ACC112 (cell line): ENCODE measurements around the gene NAPSA.
A peak's percentile ranks its signal among the peaks of the same experiment; 100 is the strongest.

Source experiments
- H2AFZ ChIP-seq: fragments of 200-600 bp; sonication (generic); one replicate; pipeline ENCODE4 v1.6.0; 2017; ENCODE audit warnings: antibody characterized with exemption, low read length; ENCODE audit not compliant: unreplicated experiment
- H3K27ac ChIP-seq: fragments of 200-600 bp; sonication (generic); 2 replicates; pipeline ENCODE4 v1.5.1; 2014; ENCODE audit warnings: low read depth, mild to moderate bottlenecking, antibody characterized with exemption, low read length, moderate library complexity
- H3K27me3 ChIP-seq: fragments of 200-600 bp; sonication (generic); 2 replicates; pipeline ENCODE4 v1.6.1; 2014; ENCODE audit warnings: mild to moderate bottlenecking, antibody characterized with exemption, low read length, moderate library complexity, mixed read lengths; ENCODE audit not compliant: insufficient read depth
- H3K36me3 ChIP-seq: fragments of 200-600 bp; sonication (generic); 2 replicates; pipeline ENCODE4 v1.6.1; 2016; ENCODE audit warnings: mild to moderate bottlenecking, antibody characterized with exemption, low read length, moderate library complexity, mixed read lengths; ENCODE audit not compliant: insufficient read depth
- H3K4me1 ChIP-seq: fragments of 200-600 bp; sonication (generic); one replicate; pipeline ENCODE4 v1.6.1; 2016; ENCODE audit warnings: low read length, mixed read lengths; ENCODE audit not compliant: insufficient read depth, unreplicated experiment, control insufficient read depth
- H3K4me3 ChIP-seq: fragments of 200-600 bp; sonication (generic); 2 replicates; pipeline ENCODE4 v1.5.1; 2014; ENCODE audit warnings: mild to moderate bottlenecking, low read depth, low read length
- H3K79me2 ChIP-seq: fragments of 200-600 bp; sonication (generic); one replicate; pipeline ENCODE4 v1.6.0; 2016; ENCODE audit warnings: low read length; ENCODE audit not compliant: control insufficient read depth, unreplicated experiment, insufficient read depth

Gene NAPSA

DNA sequence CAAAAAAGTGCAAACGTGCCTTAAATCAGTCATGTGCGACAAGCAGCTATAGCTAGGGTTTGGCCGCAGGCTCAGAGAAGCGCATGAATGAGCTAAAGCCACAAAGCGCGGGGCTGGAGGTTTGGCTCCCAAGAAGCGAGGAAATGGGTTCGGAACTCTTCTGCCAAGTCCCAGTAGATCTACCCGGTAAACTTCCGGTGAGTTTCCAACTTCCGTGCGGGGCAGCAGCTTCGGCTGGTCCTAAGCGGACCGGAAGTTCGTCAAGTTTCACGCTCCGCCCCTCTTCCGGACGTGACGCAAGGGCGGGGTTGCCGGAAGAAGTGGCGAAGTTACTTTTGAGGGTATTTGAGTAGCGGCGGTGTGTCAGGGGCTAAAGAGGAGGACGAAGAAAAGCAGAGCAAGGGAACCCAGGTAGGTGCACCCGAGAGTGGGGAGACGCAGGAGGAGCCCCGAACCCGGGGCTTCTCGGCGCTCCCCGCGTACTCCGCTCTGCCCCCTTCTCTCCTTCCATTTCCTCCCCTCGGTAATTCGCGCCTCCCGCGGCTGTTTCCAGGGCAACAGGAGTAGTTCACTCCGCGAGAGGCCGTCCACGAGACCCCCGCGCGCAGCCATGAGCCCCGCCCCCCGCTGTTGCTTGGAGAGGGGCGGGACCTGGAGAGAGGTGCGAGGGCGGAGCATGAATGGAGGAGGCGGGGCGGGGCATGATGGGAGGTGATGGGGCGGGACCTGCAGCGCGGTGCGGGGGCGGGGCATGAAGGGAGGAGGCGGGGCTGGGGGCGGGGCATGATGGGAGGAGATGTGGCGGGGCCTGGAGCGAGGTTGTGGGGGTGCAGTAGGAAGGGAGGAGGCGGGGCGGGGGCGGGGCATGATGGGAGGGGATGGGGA is 11.0 kb upstream of the NAPSA start, which contains the start of gene NR1H2:
TSS of gene NR1H2 (plus strand) at position 292 of the 885 bp plus-strand sequence. CDS start 1,149 bp downstream, outside the sequence.
- H3K4me3 ChIP-seq: peak within 1 kb of the TSS; percentile 91
- peak within 1 kb of the TSS; percentile 97 for H3K27ac ChIP-seq
- no peaks in the 10 kb centered on the region for H3K4me1 ChIP-seq
- no peaks in the 10 kb centered on the region for H3K36me3 ChIP-seq
- no peaks in the 10 kb centered on the region for H3K27me3 ChIP-seq
- peak within 1 kb of the TSS; percentile 59 for H2AFZ ChIP-seq
- H3K79me2 ChIP-seq: peaks cover 3% of the 10 kb centered on the region

DNA sequence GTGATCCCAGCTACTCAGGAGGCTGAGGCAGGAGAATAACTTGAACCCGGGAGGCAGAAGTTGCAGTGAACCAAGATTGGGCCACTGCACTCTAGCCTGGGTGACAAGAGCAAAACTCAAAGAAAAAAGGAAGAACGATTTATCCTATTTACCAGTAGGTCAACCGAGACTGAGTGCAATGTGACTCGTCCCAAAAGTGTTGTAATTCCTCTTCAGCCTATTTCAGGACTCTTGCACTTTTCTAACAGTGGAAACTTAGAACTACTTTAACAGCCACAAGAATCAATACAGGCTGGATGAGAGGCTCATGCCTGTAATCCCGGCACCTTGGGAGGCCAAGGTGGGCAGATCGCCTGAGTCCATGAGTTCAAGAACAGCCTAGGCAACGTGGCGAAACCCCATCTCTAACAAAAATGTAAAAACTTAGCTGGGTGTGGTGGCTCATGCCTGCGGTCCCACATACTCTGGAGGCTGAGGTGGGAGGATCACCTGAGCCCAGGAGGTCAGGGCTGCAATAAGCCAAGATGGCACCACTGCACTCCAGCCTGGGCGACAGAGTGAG is 6.6 kb upstream of the NAPSA start:
- H3K4me1 ChIP-seq: no peaks in the 10 kb centered on the region
- H3K79me2 ChIP-seq: no peaks in the 10 kb centered on the region
- H2AFZ ChIP-seq: no peak overlapping the region
- no peak overlapping the region for H3K4me3 ChIP-seq
- no peaks in the 10 kb centered on the region for H3K27me3 ChIP-seq
- H3K27ac ChIP-seq: no peak overlapping the region
- no peaks in the 10 kb centered on the region for H3K36me3 ChIP-seq

DNA sequence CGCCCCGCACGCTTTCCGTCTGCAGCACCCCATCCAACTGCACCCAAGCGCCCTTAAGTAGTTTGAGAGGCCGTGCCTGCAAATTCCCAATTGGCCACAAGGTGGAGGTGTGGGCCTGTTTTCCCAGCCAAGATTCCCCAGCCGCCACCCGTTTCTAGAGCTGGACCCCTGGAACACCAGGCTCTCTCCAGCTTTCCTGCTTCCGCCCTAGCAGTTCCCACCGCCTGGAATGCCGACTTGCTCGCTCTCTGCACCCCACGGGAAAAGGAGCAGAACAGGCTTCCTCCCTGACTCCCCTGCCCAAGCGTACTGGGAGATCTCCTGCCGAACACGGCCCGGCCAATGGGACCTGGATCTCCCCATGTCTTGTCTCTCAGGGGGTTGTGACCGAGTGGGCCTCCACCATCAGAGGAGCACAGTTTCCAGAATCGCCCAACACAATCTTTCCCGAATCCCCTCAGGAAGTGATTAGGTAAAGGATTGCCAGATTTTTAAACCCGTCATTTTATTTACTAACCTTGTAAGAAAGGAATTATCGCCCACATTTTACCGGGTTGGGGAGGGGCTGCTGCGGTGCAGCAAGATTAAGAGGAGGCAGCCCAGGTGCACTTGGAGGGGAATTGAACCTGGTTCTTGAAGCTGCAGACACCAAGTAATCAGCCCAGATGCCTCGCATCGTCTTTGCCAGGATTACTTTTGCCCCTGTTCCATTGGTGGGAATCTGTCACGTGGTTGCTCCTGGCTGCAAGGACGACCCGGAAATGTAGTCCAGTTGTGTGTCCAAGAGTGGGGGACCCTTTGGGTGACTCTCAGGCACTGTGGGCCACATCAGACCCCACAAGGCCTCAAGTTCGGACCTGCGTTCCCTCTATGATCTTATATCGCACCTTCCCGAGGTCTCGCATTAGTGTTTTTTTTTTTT is 3.5 kb upstream of the NAPSA start:
- Histone ChIP-seq H3K27me3 (no peaks in the 10 kb centered on the region), H3K79me2 (no peaks in the 10 kb centered on the region), H3K36me3 (no peaks in the 10 kb centered on the region), H3K27ac (no peak overlapping the region), H3K4me3 (peak overlapping the region; percentile 85), H3K4me1 (no peaks in the 10 kb centered on the region), H2AFZ (peak overlapping the region; percentile 99)

DNA sequence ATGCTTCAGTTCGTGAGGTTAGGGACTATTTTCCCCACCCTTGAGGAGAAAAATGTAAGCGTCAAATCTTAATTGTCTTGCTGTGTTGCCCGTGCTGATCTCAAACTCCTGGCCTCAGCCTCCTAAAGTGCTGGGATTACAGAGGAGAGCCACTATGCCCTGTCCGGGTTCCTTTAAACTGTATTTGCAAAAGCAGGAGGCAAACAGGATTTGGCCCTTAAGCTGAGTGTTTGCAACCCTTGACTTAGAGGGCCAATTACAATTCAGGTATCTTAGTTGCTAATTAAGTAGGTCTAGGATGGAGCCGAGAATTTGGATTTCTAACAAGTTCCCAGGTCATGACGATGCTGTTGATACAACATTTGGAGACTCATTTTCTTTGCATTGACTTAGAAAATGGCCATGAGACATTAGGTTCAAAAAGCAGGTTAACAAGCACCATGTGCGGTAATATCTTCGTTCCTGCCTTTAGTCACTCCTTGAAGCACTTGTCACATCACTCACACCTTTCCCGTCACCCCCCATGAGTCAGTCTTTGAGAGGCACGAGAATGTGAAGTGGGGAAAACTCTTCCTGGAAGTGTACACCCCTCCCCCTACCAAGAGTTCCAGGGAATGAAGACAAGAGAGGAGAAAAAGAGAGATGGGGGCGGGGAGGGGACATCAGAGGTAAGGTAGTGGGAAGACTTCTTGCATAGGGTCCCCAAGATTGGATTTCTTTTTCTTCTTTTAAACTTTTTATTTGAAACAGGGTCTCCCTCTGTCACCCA is 2.6 kb downstream of the NAPSA start:
- no peak overlapping the region for H3K4me3 ChIP-seq
- H3K4me1 ChIP-seq: no peaks in the 10 kb centered on the region
- no peak overlapping the region for H3K27ac ChIP-seq

DNA sequence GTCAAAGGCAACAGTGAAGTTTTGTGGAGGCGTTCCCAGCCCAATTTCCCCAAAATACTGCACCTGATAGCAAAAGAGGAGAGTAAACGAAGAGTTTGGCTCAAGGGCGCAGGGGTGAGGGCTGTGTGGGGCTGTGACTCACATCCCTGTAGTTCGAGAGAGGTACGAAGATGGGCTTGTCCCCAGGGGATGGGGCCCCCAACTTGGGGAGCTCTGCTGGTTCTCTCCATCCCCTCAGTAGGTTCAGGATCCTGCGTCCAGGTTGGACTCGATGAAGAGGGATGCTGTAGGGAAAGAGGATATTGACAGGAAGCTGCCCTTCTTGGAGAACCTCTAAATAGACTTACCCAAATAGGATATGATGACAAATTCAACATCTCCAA is 3.4 kb downstream of the NAPSA start:
- H2AFZ ChIP-seq: no peak overlapping the region
- H3K27ac ChIP-seq: no peak overlapping the region
- no peaks in the 10 kb centered on the region for H3K36me3 ChIP-seq
- no peaks in the 10 kb centered on the region for H3K4me1 ChIP-seq
- no peaks in the 10 kb centered on the region for H3K79me2 ChIP-seq
- no peaks in the 10 kb centered on the region for H3K27me3 ChIP-seq
- no peak overlapping the region for H3K4me3 ChIP-seq

More for the DNA sequence above, 2.6 kb downstream of the NAPSA start:
- H3K27me3 ChIP-seq: no peaks in the 10 kb centered on the region
- H3K79me2 ChIP-seq: no peaks in the 10 kb centered on the region
- no peaks in the 10 kb centered on the region for H3K36me3 ChIP-seq
- no peak overlapping the region for H2AFZ ChIP-seq

DNA sequence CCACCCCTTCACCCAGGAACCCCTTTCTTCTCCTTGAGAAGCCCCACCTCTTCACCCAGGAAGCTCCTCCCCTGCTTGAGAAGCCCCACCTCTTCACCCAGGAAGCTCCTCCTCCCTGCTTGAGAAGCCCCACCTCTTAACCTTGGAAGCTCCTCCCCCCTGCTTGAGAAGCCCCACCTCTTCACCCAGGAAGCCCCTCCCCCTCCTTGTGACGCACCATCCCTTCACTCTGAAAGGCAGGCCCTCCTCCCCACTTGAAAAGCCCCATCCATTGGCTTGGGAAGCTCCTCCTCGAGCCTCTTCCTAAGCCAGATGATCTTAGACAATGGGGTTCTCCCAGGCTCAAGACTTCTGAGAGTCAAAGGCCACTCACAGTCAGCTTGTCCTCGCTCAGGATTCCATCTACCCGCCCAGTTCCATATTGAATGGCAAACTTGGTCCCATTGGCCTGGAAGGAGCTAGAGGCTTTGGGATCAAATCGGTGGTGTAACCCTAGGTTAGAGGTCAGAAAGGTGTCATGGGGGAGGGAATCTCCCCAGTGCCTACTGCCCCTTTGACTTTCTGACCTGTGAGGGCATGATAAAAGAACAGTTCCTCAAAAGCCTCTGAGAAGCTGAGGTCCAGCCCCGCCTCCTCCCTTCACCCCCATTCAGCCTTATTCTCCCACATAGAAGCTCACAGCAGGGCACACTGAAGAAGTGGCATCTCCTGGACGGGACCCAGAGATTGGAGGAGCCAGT is 4.0 kb downstream of the NAPSA start:
- H3K27me3 ChIP-seq: no peaks in the 10 kb centered on the region
- no peaks in the 10 kb centered on the region for H3K79me2 ChIP-seq
- H3K4me3 ChIP-seq: no peak overlapping the region
- H3K4me1 ChIP-seq: no peaks in the 10 kb centered on the region
- H2AFZ ChIP-seq: no peak overlapping the region
- H3K36me3 ChIP-seq: no peaks in the 10 kb centered on the region
- H3K27ac ChIP-seq: no peak overlapping the region

DNA sequence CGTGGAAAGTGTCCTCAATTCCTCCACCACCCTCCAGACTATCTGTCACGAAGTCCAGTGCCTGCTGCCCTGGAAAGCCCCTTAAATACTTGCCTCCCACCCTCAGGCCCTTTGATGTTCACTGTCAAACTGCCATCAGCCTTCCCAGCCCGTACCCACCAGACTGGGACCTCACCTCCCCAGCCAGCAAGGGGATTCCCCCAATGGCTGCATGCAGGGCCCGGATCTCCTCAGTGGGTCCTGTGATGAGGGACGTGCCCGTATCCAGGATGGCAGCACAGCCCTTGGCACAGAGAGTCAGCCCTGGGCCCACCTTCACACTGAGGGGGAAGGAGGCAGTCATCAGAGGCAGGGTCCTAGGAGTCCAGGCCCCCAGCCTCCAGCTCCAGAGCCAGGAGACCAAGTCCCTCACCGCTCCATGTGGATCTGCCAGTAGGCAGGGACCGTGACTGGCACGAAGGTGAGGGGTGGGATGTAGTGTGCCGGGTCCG is 6.1 kb downstream of the NAPSA start:
- Histone ChIP-seq H3K27ac (no peak overlapping the region), H3K79me2 (no peaks in the 10 kb centered on the region), H3K36me3 (no peaks in the 10 kb centered on the region), H3K27me3 (no peaks in the 10 kb centered on the region), H2AFZ (no peak overlapping the region), H3K4me3 (no peak overlapping the region), H3K4me1 (no peaks in the 10 kb centered on the region)

DNA sequence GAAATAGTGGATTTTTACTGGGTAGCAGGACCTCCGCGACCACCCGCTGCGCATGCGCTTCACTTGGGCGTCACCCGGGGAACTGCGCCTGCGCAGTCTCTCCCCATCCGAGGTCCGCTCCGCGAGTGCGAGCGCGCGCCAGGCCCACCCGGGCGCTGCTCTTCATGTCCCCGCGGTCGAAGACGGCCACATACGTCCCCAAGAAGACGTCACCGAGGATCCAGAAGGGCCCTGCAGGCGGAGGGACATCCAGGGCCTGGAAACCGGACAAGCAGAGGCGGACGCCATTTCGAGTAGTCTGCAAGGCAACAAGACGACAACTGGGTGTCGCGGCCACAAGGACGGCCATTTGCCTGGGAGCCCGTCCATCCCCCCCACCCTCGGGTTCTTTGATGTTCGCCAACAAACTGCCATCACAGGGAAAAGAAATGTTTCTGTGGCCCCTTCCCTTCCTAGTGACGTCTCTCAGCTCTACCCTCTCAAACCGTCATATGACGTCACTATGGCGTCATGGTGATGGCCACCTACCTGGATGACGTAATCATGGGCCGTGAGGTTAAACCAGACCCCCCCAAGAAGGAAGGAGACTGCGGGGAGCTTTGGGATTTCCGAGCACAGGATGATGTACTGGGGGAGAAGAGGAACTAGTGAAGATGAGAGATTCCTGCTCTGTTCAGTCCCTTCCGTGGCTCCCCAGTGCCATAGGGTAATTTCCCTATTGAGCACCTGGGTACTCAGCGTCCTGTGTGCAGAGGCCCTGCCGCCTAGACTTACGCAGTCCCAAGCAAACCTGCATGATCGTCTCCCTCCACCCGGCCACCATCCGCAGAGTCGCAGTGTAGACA is 6.7 kb downstream of the NAPSA start:
- no peak overlapping the region for H3K27ac ChIP-seq
- no peaks in the 10 kb centered on the region for H3K27me3 ChIP-seq
- H3K79me2 ChIP-seq: no peaks in the 10 kb centered on the region
- peak overlapping the region; percentile 69 for H3K4me3 ChIP-seq
- H2AFZ ChIP-seq: no peak overlapping the region
- H3K4me1 ChIP-seq: no peaks in the 10 kb centered on the region
- no peaks in the 10 kb centered on the region for H3K36me3 ChIP-seq
